Fibroblast of skin of right biceps (primary cell): Measurements from ENCODE around the gene TMEM132C.

Experiments used
- DNase-seq: peaks from one replicate; pipeline ENCODE4 v3.0.0-alpha.2; 2013

Gene TMEM132C

GRCh38 chr12:128353301-128353700, 86.3 kb downstream of the TMEM132C start:
- no peak for DNase-seq

- no peak for DNase-seq
Measured at GRCh38 chr12:128356547-128356946, 89.6 kb downstream of the TMEM132C start.

- DNase-seq = no peak
Measured at GRCh38 chr12:128361400-128361995, 94.5 kb downstream of the TMEM132C start.

GRCh38 chr12:128365032-128365431, 98.1 kb downstream of the TMEM132C start:
- DNase-seq = peak; percentile 3

GRCh38 chr12:128365651-128366231, 98.8 kb downstream of the TMEM132C start:
- DNase-seq = peak; percentile 32

GRCh38 chr12:128367961-128368360, 101.0 kb downstream of the TMEM132C start:
- no peak for DNase-seq

GRCh38 chr12:128381541-128381940, 114.6 kb downstream of the TMEM132C start:
- DNase-seq = no peak

- DNase-seq = no peak
Measured at GRCh38 chr12:128381946-128382345, 115.0 kb downstream of the TMEM132C start.

- DNase-seq = no peak
Measured at GRCh38 chr12:128382946-128383345, 116.0 kb downstream of the TMEM132C start.

GRCh38 chr12:128383357-128383937, 116.5 kb downstream of the TMEM132C start:
- DNase-seq = no peak

- DNase-seq = no peak
Measured at GRCh38 chr12:128385736-128386135, 118.8 kb downstream of the TMEM132C start.

- DNase-seq = no peak
Measured at GRCh38 chr12:128387811-128388422, 120.9 kb downstream of the TMEM132C start.

- DNase-seq = no peak
Measured at GRCh38 chr12:128388461-128389000, 121.6 kb downstream of the TMEM132C start.

GRCh38 chr12:128393346-128393745, 126.4 kb downstream of the TMEM132C start:
- DNase-seq = no peak

- DNase-seq = no peak
Measured at GRCh38 chr12:128394137-128394536, 127.2 kb downstream of the TMEM132C start.

GRCh38 chr12:128399253-128399652, 132.3 kb downstream of the TMEM132C start:
- DNase-seq = no peak

GRCh38 chr12:128402486-128403243, 135.7 kb downstream of the TMEM132C start:
- no peak for DNase-seq

- no peak for DNase-seq
Measured at GRCh38 chr12:128408669-128409068, 141.7 kb downstream of the TMEM132C start.

- no peak for DNase-seq
Measured at GRCh38 chr12:128415036-128415560, 148.1 kb downstream of the TMEM132C start.

GRCh38 chr12:128418944-128419343, 152.0 kb downstream of the TMEM132C start:
- no peak for DNase-seq

GRCh38 chr12:128420163-128420562, 153.2 kb downstream of the TMEM132C start:
- DNase-seq = no peak

GRCh38 chr12:128421375-128421774, 154.4 kb downstream of the TMEM132C start:
- DNase-seq = no peak

- DNase-seq = no peak
Measured at GRCh38 chr12:128423205-128423604, 156.2 kb downstream of the TMEM132C start.
